ENCODE results near the gene PPP2R3A. TPM values are rescaled to one million over a fixed set of nuclear protein-coding genes. Genes with fewer than 3 reads are reported as not detected.

The PPP2R3A gene
- total and polyA plus RNA-seq, 2 of the 13 experiments (the other 11 are each of a cell fraction or from before 2014, with no cell fraction given): 0.07 to 0.12 TPM

- TF ChIP-seq ZXDC (CRISPR knock-in tag; IDR thresholded peaks at IDR 0.05) (no peak), KAT7 (CRISPR knock-in tag; IDR thresholded peaks at IDR 0.05; ENCODE audit: borderline replicate concordance) (0 out of 2 replicates have a peak, but pooled peaks have one; percentile 43), HNF4A (CRISPR knock-in tag; IDR thresholded peaks at IDR 0.05) (0 out of 2 replicates have a peak, but pooled peaks have one; percentile 18), NR2F2 (IDR thresholded peaks at IDR 0.05; ENCODE audit: borderline replicate concordance, low read depth) (no peak), SIX1 (CRISPR knock-in tag; IDR thresholded peaks at IDR 0.05; ENCODE audit: borderline replicate concordance) (0 out of 2 replicates have a peak, but pooled peaks have one; percentile 44), SRSF1 (optimal IDR thresholded peaks at IDR 0.05; ENCODE audit: low read depth, low read length) (no peak), ZNF121 (CRISPR knock-in tag; IDR thresholded peaks at IDR 0.05) (no peak), ZNF564 (CRISPR knock-in tag; IDR thresholded peaks at IDR 0.05) (no peak), IKZF5 (CRISPR knock-in tag; IDR thresholded peaks at IDR 0.05) (peak; percentile 31; the same call in 1 of the 2 replicates), SALL1 (CRISPR knock-in tag; IDR thresholded peaks at IDR 0.05) (peak; percentile 30; the same call in 1 of the 2 replicates), AHDC1 (CRISPR knock-in tag; IDR thresholded peaks at IDR 0.05; ENCODE audit: borderline replicate concordance) (no peak), POGZ (CRISPR knock-in tag; IDR thresholded peaks at IDR 0.05) (0 out of 2 replicates have a peak, but pooled peaks have one; percentile 36), ZNF275 (CRISPR knock-in tag; IDR thresholded peaks at IDR 0.05; ENCODE audit: borderline replicate concordance) (no peak), E2F2 (CRISPR knock-in tag; IDR thresholded peaks at IDR 0.05; ENCODE audit: borderline replicate concordance) (no peak), BATF2 (CRISPR knock-in tag; IDR thresholded peaks at IDR 0.05) (no peak)
Observed at GRCh38 chr3:136186344-136186743, 220.8 kb downstream of the PPP2R3A start (continued).

Measured in HepG2 (cell line).